PC-9 (cell line): ENCODE results near the gene OIP5. TPM values are rescaled to one million over a fixed set of nuclear protein-coding genes. Genes with fewer than 3 reads are reported as not detected.
"Not testable (repeated sequence)": the region's sequence is repeated elsewhere in the genome, so short reads cannot be mapped to it uniquely, and the experiment has no call there.

Experiments
- BruUV-seq: library from RNA; stranded (reverse); fragments of 400-500 nt; replicated peaks from 2 replicates; lab custom pipeline; 2021; lab: Mats Ljungman, UMichigan
- CTCF ChIA-PET: fragments of 300-600 bp; sonication (Branson Sonifier 250); formaldehyde crosslinking; loops from one replicate; lab custom pipeline; 2022; ENCODE audit warnings: antibody characterized with exemption; lab: Charles Lee
- POLR2A ChIA-PET: fragments of 300-600 bp; sonication (Branson Sonifier 250); formaldehyde crosslinking; loops from one replicate; lab custom pipeline; 2022; ENCODE audit warnings: antibody characterized with exemption; ENCODE audit not compliant: unreplicated experiment; lab: Charles Lee
- DNase-seq, 2 experiments: peaks; one replicate each; pipeline versions ENCODE4 v3.0.0 to v3.0.0-alpha.2; 2015 to 2022; ENCODE audit warnings: mixed read lengths in 1 of 2
- H2AFZ ChIP-seq: fragments of 200-600 bp; sonication (generic); 2 replicates; pipeline ENCODE4 v1.8.1; 2017; ENCODE audit warnings: antibody characterized with exemption
- H3F3A ChIP-seq: fragments of 200-600 bp; sonication (generic); 2 replicates; pipeline ENCODE4 v1.8.1; 2017; ENCODE audit warnings: antibody characterized with exemption, mild to moderate bottlenecking, low read depth; ENCODE audit not compliant: insufficient read depth
- H3K27ac ChIP-seq: fragments of 200-600 bp; sonication (generic); 2 replicates; pipeline ENCODE4 v1.6.1; 2016; ENCODE audit warnings: mixed run types
- H3K27me3 ChIP-seq: fragments of 200-600 bp; sonication (generic); 2 replicates; pipeline ENCODE4 v1.6.1; 2016; ENCODE audit warnings: low read depth, mixed run types; ENCODE audit not compliant: insufficient read depth
- H3K36me3 ChIP-seq: fragments of 200-600 bp; sonication (generic); 2 replicates; pipeline ENCODE4 v1.6.1; 2016; ENCODE audit warnings: low read depth, mixed run types
- H3K4me1 ChIP-seq: fragments of 200-600 bp; sonication (generic); replicated peaks from 2 replicates; pipeline ENCODE4 v1.6.1; 2016; ENCODE audit warnings: mixed run types; ENCODE audit not compliant: insufficient read depth
- H3K4me2 ChIP-seq: fragments of 200-600 bp; sonication (generic); 2 replicates; pipeline ENCODE4 v1.6.1; 2017; ENCODE audit warnings: mixed run types
- H3K4me3 ChIP-seq: fragments of 200-600 bp; sonication (generic); 2 replicates; pipeline ENCODE4 v1.6.1; 2016; ENCODE audit warnings: mixed run types
- H3K79me2 ChIP-seq: fragments of 200-600 bp; sonication (generic); 2 replicates; pipeline ENCODE4 v1.6.1; 2017; ENCODE audit warnings: low read depth, mixed run types
- H3K9me2 ChIP-seq: fragments of 200-600 bp; sonication (generic); 2 replicates; pipeline ENCODE4 v1.8.1; 2017; ENCODE audit warnings: mild to moderate bottlenecking; ENCODE audit not compliant: insufficient read depth
- H3K9me3 ChIP-seq: fragments of 200-600 bp; sonication (generic); 2 replicates; pipeline ENCODE4 v1.8.1; 2016; ENCODE audit warnings: low read depth; ENCODE audit not compliant: insufficient read depth
- H4K20me1 ChIP-seq: fragments of 200-600 bp; sonication (generic); 2 replicates; pipeline ENCODE4 v1.8.1; 2017; ENCODE audit not compliant: insufficient read depth
- CTCF ChIP-seq: fragments of 200-600 bp; sonication (generic); conservative IDR thresholded peaks from 2 replicates; pipeline ENCODE4 v1.6.1; 2017; ENCODE audit warnings: mixed run types, antibody characterized with exemption, mild to moderate bottlenecking, moderate library complexity
- EZH2 ChIP-seq: fragments of 200-600 bp; sonication (generic); IDR thresholded peaks from 2 replicates; pipeline ENCODE4 v1.8.0; 2017; ENCODE audit warnings: antibody characterized with exemption, low read depth
- intact Hi-C: fragments of 100-400 bp; cut with micrococcal nuclease; formaldehyde crosslinking; loops from one replicate; pipeline ENCODE4 v1.10.0; 2022; ENCODE audit not compliant: unreplicated experiment
- total RNA-seq: library from RNA; stranded (reverse); gene quantifications from 2 replicates; pipeline ENCODE4 v1.2.3, GENCODE V29; 2021

Gene OIP5
- total RNA-seq, 1 experiment from 2014 or later = 25.4 TPM

- no peaks in the 10 kb centered on the region for H3K9me2 ChIP-seq
- peaks cover 31% of the 10 kb centered on the region for H3F3A ChIP-seq
- TF ChIP-seq CTCF = no peak
- no peak for TF ChIP-seq EZH2
- peaks cover 24% of the 10 kb centered on the region for H3K36me3 ChIP-seq
- no peak overlapping the region for H3K4me2 ChIP-seq
- peaks cover 12% of the 10 kb centered on the region; the same call in 1 of the 2 replicates for H3K79me2 ChIP-seq
- no peaks in the 10 kb centered on the region for H3K9me3 ChIP-seq
- H3K27ac ChIP-seq = no peak overlapping the region
- BruUV-seq = no TSS peak
- ChIA-PET CTCF (no interaction called here), POLR2A (no interaction called here)
- H4K20me1 ChIP-seq = no peaks in the 10 kb centered on the region
- no peak overlapping the region for H2AFZ ChIP-seq
- peaks cover 33% of the 10 kb centered on the region for H3K4me1 ChIP-seq
- no peak for DNase-seq
- H3K27me3 ChIP-seq = no peaks in the 10 kb centered on the region
- H3K4me3 ChIP-seq = no peak overlapping the region
- intact Hi-C loops = no loop called here
These were observed 69.8 kb downstream of the OIP5 start for GRCh38 chr15:41262571-41262970.

GRCh38 chr15:41260924-41261323 lies 71.5 kb downstream of the OIP5 start:
- Histone ChIP-seq H3K4me1 (peaks cover 50% of the 10 kb centered on the region), H3K36me3 (peaks cover 24% of the 10 kb centered on the region)
- H3K9me3 ChIP-seq = not testable (repeated sequence)

GRCh38 chr15:41259546-41260189 lies 72.7 kb downstream of the OIP5 start:
- no peak overlapping the region for H3K4me3 ChIP-seq
- H3K4me1 ChIP-seq = peaks cover 62% of the 10 kb centered on the region
- H3K36me3 ChIP-seq = peaks cover 26% of the 10 kb centered on the region
- H3K9me2 ChIP-seq = no peaks in the 10 kb centered on the region
- POLR2A ChIA-PET = interaction anchor here (0.5 to 1.2 kb wide), 4 partner anchors 10 to 401 kb away, joined by 3 to 33 read pairs (median 6); no protein-coding TSS in a partner anchor
- no peak for TF ChIP-seq EZH2
- no peak for TF ChIP-seq CTCF
- CTCF ChIA-PET = interaction anchor here (0.6 to 0.7 kb wide), 5 partner anchors 73 to 1989 kb away, joined by 3 to 27 read pairs (median 7); no protein-coding TSS in a partner anchor
- no peaks in the 10 kb centered on the region for H4K20me1 ChIP-seq
- TSS peak; percentile 97 for BruUV-seq
- no peaks in the 10 kb centered on the region for H3K9me3 ChIP-seq
- H3K27ac ChIP-seq = peak overlapping the region; percentile 89
- intact Hi-C loops = no loop called here
- H2AFZ ChIP-seq = no peak overlapping the region
- H3K4me2 ChIP-seq = peak overlapping the region; percentile 70
- DNase-seq = no peak
- no peaks in the 10 kb centered on the region for H3K27me3 ChIP-seq
- H3K79me2 ChIP-seq = peaks cover 16% of the 10 kb centered on the region; the same call in 1 of the 2 replicates
- H3F3A ChIP-seq = peaks cover 54% of the 10 kb centered on the region

More at GRCh38 chr15:41260924-41261323, 71.5 kb downstream of the OIP5 start:
- POLR2A ChIA-PET, H3K4me2 ChIP-seq, H3K4me3 ChIP-seq, H2AFZ ChIP-seq, CTCF ChIA-PET, DNase-seq, H3K27me3 ChIP-seq, H3K9me2 ChIP-seq, BruUV-seq, H4K20me1 ChIP-seq, intact Hi-C loops: not testable (repeated sequence)
- Histone ChIP-seq H3K79me2 (peaks cover 12% of the 10 kb centered on the region; the same call in 1 of the 2 replicates), H3K27ac (peak overlapping the region; percentile 89), H3F3A (peaks cover 45% of the 10 kb centered on the region)

Other genes starting within 250 kb of the OIP5 start
- 11.3 and 18.8 TPM in 2 replicates for gene INO80, start 216.3 kb downstream of the OIP5 start, total RNA-seq
- gene EXD1, start 101.8 kb downstream of the OIP5 start, total RNA-seq = 0.70 TPM in 1 of 2 replicates, not detected in the other
- gene CHP1, start 101.3 kb downstream of the OIP5 start, total RNA-seq = 133 and 199 TPM in 2 replicates
- 185 and 190 TPM in 2 replicates for gene NUSAP1, start 290 bp upstream of the OIP5 start, total RNA-seq
- 10.1 and 11.5 TPM in 2 replicates for gene NDUFAF1, start 69.9 kb upstream of the OIP5 start, total RNA-seq
- 35.0 and 55.7 TPM in 2 replicates for gene RTF1, start 84.5 kb upstream of the OIP5 start, total RNA-seq
- 5.3 and 8.3 TPM in 2 replicates for gene ITPKA, start 161.3 kb upstream of the OIP5 start, total RNA-seq
- 0.11 and 0.28 TPM in 2 replicates for gene LTK, start 181.2 kb upstream of the OIP5 start, total RNA-seq
- 47.7 and 51.4 TPM in 2 replicates for gene RPAP1, start 211.7 kb upstream of the OIP5 start, total RNA-seq
- 30.3 and 30.8 TPM in 2 replicates for gene TYRO3, start 226.6 kb upstream of the OIP5 start, total RNA-seq